DMS53 treated with DMSO at 0.1 percent for 48 hours (cell line): Measurements from ENCODE around the gene NTNG1.

ENCODE experiments used
- DNase-seq: peaks from one replicate; lab custom pipeline; 2025; ENCODE audit not compliant: unreplicated experiment; lab: John Stamatoyannopoulos, UW

The NTNG1 gene

GRCh38 chr1:107323784-107324183 is 182.9 kb downstream of the NTNG1 start:
- DNase-seq, result no peak

- DNase-seq, result no peak
Observed at GRCh38 chr1:107326824-107327445, 186.1 kb downstream of the NTNG1 start.

- DNase-seq, result no peak
Observed at GRCh38 chr1:107327446-107327845, 186.6 kb downstream of the NTNG1 start.

- no peak for DNase-seq
Observed at GRCh38 chr1:107328087-107328486, 187.2 kb downstream of the NTNG1 start.

DNA sequence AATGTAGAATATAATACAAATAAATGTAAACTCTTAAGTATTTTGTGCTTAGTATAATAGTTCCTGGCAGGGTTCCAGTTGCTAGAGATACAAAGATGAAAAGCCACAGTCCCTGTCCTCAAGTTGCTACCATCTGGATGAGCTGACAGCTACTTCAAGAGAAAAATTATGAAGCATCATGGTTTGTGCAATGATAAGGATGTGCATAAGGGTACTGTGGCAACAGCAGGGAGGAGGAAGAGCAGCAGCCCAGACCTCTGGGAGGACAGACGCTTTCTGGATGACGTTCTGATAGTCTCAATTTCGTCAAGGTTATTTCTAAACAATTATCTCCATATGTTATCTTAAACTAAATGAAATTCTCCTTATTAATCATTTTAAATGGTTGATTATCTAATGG is 198.9 kb downstream of the NTNG1 start:
- no peak for DNase-seq

- DNase-seq, result no peak
Observed at GRCh38 chr1:107342316-107342715, 201.5 kb downstream of the NTNG1 start.

DNA sequence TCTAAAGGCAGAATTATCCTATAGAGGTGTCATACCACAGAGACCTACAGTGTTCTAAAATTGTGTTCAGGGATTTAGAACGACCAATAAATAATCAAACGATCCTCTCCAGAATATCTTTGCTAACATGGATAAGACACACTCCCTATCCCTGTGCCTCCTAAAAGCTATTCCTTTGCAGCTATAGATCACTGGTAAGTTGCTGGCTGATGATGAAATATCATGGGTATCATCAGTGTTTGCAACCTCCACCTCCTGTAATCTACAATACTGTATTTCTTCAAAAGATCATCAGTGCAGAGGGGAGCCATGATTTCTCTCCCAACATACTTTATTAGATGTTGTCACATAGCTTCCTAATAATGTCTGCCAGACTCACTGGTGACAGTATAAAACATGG is 201.9 kb downstream of the NTNG1 start:
- DNase-seq, result no peak

GRCh38 chr1:107343601-107344000 is 202.8 kb downstream of the NTNG1 start:
- DNase-seq, result no peak

DNA sequence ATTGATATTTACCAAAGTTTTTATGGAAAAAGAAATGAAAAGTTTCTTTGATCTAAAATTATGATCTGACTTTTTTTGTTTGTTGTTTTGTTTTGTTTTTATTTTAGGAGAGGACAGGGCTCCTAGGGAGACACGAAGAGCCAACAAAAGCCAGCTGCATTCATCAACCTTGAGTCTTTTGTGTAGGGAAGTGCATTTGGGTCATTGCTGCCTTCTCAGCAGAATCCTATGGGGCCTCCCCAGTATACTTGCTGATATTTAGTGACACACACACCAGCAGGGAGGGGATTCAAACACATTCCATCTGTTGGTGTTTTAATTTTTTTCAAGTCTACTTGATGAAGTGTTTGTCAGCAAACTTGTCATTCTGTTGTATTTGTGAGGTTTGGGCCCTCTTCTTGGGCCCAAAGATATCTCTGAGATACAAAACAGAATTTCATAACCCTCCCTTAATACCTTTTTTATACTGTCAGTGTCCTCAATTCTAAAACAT is 203.5 kb downstream of the NTNG1 start:
- DNase-seq, result no peak

DNA sequence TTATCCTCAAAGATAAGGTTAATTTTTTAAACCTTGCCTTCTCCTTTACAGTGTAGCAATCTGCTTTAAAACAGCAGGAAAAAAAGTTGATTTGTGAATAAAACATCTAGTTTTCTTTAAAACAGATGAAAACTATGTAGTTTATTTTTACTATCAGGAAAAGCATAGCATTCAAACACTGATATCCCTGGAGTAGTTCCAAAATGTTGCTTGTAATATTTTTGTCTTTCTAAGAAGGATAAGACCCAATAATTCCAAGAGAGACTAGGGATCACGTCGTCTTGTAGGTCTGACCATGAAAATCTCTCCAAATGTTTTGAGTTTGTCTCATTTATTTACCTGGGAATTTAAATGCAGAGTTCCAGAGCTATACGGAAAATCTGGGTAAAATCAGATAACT is 204.0 kb downstream of the NTNG1 start:
- no peak for DNase-seq

GRCh38 chr1:107352850-107353249 is 212.0 kb downstream of the NTNG1 start:
- DNase-seq, result no peak

GRCh38 chr1:107357376-107357775 is 216.5 kb downstream of the NTNG1 start:
- no peak for DNase-seq

DNA sequence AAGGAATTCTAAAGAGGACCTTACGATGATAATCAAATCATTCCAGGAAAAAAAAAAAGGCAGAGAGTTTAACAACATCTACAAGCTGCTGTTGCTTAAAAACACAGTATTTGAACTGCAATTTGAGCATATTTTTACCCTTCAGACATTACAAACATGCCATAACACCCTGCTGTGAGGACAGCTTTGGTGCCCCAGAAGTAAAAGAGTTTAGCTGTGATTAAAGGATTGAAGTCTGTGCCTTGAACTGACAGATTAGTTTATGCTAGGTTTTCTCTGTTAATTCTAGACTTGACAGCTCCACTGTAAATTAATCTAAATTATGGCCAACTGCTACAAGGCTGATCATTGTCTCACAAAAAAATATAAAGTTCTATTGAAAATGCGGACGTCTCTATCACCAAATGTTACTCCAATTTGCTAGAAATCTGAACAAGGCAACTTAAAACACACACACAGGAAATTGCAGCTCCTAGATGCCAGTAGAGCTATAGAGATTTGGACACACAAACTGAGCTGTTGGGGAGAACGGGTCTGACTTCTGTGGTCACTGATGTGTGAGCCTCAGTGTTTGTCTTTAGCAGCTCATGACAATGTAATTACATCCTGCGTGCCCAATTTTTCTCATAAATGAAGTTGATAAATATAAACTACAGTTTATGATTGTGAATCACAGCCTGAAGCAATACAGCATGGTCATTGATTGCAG is 217.9 kb downstream of the NTNG1 start:
- no peak for DNase-seq

DNA sequence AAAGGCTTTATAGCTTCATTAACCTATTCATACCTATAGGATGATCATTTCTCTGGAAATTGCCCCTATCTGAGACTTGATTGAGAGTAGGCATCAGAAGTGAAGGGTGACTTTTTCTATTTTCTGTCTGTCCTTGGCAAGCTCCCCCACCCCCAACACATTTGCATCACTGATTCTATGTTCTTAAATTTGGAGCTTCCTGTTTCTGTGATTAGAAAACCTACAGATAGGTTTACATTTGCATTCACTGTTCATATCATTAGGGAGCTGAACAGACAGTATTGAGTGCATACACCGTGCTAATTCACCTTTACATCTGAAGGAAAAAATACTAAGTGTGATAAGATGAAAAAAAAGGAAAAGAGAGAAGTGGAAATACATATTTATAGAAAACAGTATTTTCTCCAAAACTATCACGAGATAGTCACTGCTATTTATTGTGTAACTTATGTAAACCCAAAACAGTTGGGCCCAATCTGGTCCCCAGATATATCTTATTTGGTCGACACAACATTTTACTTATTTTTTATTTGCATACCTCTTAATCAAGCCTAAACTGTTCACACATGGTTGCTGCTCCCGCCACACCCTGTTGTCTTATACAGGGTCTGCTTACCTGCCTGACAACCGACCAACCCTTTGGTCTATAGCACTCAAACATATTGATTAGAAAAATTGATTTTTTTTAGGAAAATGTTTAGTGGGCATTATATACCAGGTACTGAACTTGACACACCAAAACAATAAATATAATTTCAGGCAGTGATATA is 218.8 kb downstream of the NTNG1 start:
- no peak for DNase-seq

- DNase-seq, result no peak
Observed at GRCh38 chr1:107362468-107363140, 221.8 kb downstream of the NTNG1 start.

- DNase-seq, result no peak
Observed at GRCh38 chr1:107363154-107363553, 222.3 kb downstream of the NTNG1 start.

DNA sequence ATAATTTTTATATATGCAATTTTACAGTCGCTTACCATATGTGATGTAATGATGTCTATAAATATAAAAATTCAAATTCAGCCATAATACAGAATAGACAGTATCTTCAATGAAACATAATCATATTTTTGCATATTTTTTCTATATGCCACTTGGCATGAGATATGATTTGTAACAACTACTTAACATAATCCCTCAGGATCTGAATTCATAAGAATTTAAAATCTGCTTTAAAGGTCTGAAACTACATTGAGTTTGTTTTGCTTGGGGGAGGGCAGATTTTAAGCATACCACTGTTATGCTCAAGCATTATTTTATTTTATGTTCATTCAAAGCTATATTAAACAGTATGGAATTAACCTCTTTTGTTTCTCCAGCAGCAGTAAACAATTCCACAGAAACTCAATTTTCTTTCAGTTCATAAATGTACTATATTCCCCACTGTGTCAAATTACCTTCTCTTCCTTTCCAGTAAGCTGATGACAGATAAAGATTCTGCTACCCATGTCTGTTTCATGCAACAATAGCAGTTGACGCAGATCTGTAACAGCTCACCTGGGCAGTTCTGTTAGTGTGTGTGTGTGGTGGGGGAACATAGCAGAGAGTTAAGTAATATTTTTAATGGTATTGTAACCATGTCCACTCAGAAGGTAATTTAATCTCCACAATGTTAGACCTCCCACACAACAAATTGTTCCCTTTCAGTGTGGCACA is 224.8 kb downstream of the NTNG1 start:
- no peak for DNase-seq

- no peak for DNase-seq
Observed at GRCh38 chr1:107378426-107378825, 237.6 kb downstream of the NTNG1 start.

DNA sequence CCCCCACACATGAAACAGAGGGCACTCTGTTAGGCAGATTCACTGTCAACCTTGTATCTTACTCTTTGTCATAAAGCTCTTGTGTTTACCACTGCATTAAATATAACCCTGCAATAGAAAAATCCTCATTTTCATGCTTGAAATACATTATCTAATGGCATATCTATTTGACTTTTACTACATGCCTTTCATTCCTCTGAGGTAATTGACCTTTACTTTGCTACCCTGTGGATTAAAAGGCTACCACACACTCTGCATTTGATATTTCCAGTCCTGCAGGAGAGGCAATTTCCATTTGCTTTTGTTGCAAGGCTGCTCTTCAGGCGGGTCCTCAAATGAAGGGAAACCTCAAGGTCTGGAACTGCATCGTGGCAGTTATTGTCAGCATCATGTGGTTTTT is 238.0 kb downstream of the NTNG1 start:
- no peak for DNase-seq

GRCh38 chr1:107379826-107380225 is 239.0 kb downstream of the NTNG1 start:
- DNase-seq, result no peak
